RPMI8226 (cell line): ENCODE measurements around the gene DDI2.

ENCODE experiments used
- DNase-seq: peaks from one replicate; pipeline ENCODE4 v3.0.0-alpha.2; 2015

Gene DDI2

DNA sequence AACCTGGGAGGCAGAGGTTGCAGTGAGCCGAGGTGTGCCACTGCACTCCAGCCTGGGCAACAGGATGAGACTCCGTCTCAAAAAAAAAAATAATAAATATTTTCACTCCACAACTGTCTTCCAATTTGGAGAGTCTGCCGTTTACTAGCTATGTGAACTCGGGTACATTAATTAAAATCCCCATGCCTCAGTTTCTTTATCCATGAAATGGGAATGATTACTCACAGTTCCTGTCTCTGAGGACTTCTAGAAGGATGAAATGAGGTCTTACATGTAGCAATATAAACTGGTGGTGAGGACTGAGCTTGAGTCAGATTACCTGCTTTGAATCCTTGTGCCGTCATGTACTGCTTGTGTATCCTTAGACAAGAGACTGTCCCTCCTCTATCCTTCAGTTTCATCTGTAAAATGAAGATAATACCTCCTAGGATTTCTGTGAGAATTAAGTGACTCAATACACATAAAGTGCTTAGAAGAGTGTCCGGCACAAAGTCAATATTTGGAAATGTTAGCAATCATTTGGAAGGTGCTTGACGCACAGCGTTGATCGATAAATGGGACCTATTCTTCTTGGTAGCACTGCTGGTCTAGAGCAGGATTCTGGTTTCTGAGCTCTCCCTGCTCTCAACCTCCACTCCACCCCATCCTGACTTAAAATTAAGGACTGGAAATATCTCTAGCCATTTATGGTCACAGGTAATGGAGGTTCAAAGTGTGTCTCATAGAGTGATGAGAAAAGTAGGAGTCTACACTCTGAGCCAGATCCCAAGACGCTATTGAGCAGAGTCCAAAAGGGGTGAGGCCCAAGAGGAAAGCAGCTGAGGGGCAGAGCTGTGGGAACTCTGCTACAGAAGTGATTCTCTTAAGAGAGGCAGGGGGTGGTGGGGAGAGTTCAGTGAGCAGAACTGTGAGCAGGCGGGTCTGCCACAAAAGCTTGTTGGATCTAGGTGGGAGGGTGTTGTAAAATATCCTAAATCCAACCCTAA is 11.6 kb upstream of the DDI2 start:
- no peak for DNase-seq

GRCh38 chr1:15609631-15610030 is 7.6 kb upstream of the DDI2 start:
- DNase-seq: no peak

GRCh38 chr1:15610167-15610566 is 7.1 kb upstream of the DDI2 start:
- no peak for DNase-seq

GRCh38 chr1:15616373-15617172 is 685 bp upstream of the DDI2 start:
- no peak for DNase-seq

DNA sequence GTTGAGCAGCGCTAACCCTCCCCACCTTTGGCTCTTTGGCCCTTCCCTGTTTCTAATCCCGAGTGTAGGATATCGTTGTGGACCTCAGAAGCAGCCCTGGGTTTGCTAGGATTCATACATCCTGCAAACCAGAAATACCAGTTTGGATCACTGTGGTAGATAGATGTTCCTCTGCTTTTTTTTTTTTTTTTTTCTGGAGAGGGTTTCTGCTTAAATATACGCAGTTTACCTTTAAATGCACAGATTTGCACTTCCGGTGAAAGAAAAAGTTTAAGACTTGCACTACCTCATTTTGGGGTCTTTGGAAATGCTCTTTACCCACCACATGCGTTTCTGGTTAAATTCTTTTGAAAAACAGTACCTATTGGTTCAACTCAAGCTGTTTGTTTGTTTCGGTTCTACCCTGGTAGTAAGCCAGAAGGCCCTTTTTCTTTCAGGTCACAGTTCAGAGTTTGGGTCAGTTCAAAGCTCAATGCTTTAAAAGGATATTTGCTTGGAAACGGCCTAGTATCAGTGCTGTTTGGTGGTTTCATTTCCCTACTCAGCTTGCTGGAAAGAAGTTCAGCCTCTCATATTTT is 908 bp downstream of the DDI2 start:
- DNase-seq: peak; percentile 69

- no peak for DNase-seq
Measured at GRCh38 chr1:15618655-15619525, 1.6 kb downstream of the DDI2 start.

- no peak for DNase-seq
Measured at GRCh38 chr1:15620155-15620545, 2.9 kb downstream of the DDI2 start.

DNA sequence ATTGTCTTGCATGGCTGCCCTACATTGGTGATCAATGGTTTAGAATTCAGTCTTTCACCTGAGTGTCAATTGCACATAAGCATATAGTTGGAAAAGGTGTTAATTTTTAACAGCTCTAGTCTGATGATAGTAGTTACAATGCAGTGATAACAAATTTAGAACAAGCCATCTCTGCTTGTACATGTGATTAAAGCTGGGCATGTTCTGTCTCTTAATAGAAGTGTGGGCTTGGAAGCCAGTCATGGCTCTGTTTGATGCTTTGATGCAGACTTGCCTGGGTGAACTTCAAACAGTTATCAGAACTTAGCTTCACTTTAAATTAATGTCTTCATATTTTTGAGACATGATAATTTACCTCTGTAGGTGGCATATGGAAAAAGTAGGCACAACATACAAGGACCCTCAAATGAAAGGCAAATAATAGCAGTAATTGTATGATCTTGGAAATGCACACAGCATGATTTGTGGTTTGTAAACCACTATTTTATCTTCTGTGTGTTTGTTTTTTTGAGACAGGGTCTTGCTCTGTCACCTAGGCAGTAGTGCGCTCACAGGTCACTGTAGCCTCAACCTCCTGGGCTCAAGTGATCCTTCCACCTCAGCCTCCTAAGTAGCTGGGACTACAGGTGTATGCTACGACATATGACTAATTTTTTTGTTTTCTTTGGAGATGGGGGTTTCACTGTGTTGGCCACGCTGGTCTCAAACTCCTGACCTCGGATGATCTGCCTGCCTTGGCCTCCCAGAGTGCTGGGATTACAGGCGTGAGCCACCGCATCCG is 3.8 kb downstream of the DDI2 start:
- DNase-seq: no peak

DNA sequence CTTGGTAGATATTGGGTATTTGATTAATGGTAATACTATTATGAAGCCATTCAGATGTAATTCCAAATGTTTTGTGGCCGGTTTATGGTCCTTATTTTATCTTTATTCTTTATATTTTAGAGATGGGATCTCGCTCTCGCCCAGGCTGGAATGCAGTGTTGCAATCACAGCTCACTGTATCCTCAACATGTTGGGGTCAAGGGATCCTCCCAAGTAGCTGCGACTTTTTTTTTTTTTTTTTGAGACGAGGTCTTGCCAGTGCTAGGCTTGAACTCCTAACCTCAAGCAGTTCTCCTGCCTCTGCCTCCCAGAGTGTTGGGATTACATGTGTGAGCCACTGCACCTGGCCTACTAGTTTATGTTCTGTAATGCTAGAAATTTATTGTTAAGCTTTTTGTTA is 4.7 kb downstream of the DDI2 start:
- no peak for DNase-seq

- DNase-seq: no peak
Measured at GRCh38 chr1:15622712-15623373, 5.6 kb downstream of the DDI2 start.

GRCh38 chr1:15623435-15623834 is 6.2 kb downstream of the DDI2 start:
- DNase-seq: no peak

DNA sequence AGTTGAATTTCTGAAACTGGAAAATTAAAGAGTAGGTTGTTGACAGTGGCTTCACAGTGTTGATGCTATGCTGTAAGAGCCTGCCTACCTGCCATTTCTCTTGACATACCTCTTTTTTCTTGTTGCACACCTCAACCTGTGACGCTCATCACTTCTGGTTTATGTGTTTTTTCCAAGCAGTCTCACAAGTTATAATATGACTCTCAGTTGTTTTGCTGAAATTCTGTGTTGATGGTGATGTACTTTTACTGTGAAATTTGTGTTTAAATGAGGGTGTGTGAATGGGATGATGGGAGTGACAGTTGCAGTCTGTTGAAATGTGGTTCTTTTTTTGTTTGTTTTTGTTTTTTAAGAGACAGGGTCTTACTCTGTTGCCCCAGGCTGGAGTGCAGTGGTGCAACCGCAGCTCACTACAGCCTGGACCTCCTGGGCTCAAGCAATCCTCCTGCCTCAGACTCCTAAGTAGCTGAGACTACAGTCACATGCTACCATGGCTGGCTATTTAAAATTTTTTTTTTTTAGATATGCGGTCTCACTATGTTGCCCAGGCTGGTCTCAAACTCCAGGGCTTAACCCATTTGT is 7.0 kb downstream of the DDI2 start:
- no peak for DNase-seq

DNA sequence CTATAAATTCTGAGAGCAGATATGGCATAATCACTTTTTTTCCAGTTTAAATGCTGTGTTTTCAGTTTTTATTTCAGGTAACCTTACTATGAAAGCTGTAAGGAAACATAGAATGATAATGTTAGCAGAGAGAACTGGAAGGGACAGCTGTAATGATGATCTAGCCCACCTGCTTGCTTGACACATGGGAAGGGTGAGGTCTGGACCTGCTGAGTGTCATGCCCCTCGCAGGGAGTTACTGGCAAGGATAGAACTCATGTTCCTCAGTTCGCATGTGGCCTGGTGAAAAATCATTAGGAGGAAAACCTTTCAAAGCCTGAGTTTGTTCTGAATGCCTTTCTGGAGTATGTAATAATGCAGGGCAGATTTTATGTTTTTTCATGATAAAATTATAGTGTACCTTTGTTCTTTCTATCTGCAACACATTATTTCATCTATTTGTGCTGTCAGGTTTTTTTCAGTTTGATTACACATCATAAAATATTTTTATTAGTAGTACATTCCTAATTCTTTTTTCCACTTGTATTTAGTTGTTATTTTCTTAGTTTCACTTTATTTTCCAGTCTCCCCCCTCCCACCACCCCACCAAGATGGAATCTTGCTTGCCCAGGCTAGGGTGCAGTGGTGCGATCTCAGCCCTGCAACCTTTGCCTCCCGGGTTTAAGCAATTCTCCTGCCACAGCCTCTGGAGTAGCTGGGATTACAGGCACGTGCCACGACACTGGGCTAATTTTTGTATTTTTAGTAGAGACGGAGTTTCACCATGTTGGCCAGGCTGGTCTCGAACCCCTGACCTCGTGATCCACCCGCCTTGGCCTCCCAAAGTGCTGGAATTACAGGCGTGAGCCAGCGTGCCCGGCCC is 8.0 kb downstream of the DDI2 start:
- DNase-seq: no peak

- no peak for DNase-seq
Measured at GRCh38 chr1:15626269-15626950, 9.2 kb downstream of the DDI2 start.

GRCh38 chr1:15627343-15627988 is 10.2 kb downstream of the DDI2 start:
- no peak for DNase-seq

DNA sequence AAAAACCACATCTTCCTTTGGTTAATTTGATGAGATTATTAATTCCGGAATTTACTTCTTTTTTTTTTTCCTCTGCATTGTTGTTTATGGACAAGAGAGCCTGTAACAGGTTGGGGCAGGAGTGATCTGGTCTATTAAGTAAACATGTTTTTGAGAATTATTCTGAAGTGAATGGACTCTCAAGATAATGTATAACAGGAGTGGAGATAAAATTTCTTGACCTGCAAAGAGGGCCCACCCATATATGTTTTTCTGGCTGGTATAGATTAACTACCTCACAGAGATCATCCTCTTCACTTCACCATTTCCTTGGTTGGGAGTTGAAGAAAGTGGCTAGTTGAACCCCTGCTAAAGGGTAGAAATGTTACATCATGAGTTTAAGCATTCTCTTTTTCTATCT is 10.7 kb downstream of the DDI2 start:
- no peak for DNase-seq

DNA sequence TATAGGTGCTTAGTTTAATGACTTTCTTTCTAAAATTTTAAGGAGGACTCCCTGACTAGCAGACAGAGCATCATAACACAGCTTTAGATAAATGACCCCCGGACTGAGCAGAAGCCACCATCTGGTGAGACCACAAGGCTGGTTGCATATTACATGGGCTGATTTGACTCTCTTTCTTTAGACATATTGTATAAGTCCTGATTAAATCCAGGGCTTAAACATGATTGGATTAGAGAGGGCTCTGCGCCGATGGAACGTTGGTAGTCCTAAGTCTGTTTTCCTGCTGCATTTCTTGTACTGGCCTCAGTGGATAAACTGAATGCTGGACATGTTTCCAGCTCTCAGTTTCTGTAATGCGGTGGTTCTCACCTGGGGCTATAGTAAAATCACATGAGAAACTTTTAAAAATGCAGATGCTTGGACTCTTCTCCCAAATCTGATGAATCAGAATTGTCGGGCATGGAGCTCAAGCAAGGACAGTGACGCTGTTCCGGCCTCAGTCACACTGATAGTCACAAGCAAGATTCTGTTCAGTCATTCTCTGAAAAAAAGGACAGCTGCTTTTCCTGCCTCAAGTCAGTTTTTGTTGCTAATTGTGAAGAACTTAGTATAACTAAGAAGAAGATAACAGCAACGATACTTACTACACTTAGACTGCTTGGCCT is 16.6 kb downstream of the DDI2 start:
- no peak for DNase-seq

GRCh38 chr1:15636436-15636835 is 19.2 kb downstream of the DDI2 start:
- no peak for DNase-seq
